ENCODE results near the gene RRAS2.

RRAS2 gene

DNA sequence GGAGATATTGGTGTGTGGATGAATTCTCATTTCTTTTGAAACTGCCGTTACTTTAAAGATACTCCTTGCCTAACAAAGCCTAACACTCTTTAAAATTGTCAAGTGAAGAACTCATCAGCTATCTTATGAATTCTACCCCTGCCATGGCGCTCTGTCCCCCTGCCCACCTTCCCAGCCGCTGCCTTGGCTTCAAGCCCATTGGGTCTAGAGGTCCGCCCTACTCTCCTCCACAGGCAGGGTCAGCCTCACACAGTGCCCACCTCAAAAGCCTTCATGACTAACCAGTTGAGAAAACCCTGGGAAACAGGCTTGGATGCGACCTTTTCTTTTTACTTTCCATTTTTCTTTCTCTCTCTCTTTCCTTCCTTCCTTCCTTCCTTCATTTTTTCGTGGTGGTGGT is 128.6 kb downstream of the RRAS2 start:
- no peak for DNase-seq (ENCODE audit: low read depth in 1 of 2, low spot score in 1 of 2)

GRCh38 chr11:14229472-14229871 is 129.5 kb downstream of the RRAS2 start:
- no peak for DNase-seq (ENCODE audit: low read depth in 1 of 2, low spot score in 1 of 2)

- DNase-seq (ENCODE audit: low read depth in 1 of 2, low spot score in 1 of 2), result no peak
Observed at GRCh38 chr11:14228356-14228755, 130.6 kb downstream of the RRAS2 start.
